ACC112 (cell line): ENCODE data around the gene PILRA.
"Not testable (repeated sequence)": the region's sequence is repeated elsewhere in the genome, so short reads cannot be mapped to it uniquely, and the experiment has no call there.

ENCODE experiments used
- H2AFZ ChIP-seq: fragments of 200-600 bp; sonication (generic); one replicate; pipeline ENCODE4 v1.6.0; 2017; ENCODE audit warnings: antibody characterized with exemption, low read length; ENCODE audit not compliant: unreplicated experiment
- H3K27ac ChIP-seq: fragments of 200-600 bp; sonication (generic); 2 replicates; pipeline ENCODE4 v1.5.1; 2014; ENCODE audit warnings: low read depth, mild to moderate bottlenecking, antibody characterized with exemption, low read length, moderate library complexity
- H3K27me3 ChIP-seq: fragments of 200-600 bp; sonication (generic); 2 replicates; pipeline ENCODE4 v1.6.1; 2014; ENCODE audit warnings: mild to moderate bottlenecking, antibody characterized with exemption, low read length, moderate library complexity, mixed read lengths; ENCODE audit not compliant: insufficient read depth
- H3K36me3 ChIP-seq: fragments of 200-600 bp; sonication (generic); 2 replicates; pipeline ENCODE4 v1.6.1; 2016; ENCODE audit warnings: mild to moderate bottlenecking, antibody characterized with exemption, low read length, moderate library complexity, mixed read lengths; ENCODE audit not compliant: insufficient read depth
- H3K4me1 ChIP-seq: fragments of 200-600 bp; sonication (generic); one replicate; pipeline ENCODE4 v1.6.1; 2016; ENCODE audit warnings: low read length, mixed read lengths; ENCODE audit not compliant: insufficient read depth, unreplicated experiment, control insufficient read depth
- H3K4me3 ChIP-seq: fragments of 200-600 bp; sonication (generic); 2 replicates; pipeline ENCODE4 v1.5.1; 2014; ENCODE audit warnings: mild to moderate bottlenecking, low read depth, low read length
- H3K79me2 ChIP-seq: fragments of 200-600 bp; sonication (generic); one replicate; pipeline ENCODE4 v1.6.0; 2016; ENCODE audit warnings: low read length; ENCODE audit not compliant: control insufficient read depth, unreplicated experiment, insufficient read depth

The PILRA gene

DNA sequence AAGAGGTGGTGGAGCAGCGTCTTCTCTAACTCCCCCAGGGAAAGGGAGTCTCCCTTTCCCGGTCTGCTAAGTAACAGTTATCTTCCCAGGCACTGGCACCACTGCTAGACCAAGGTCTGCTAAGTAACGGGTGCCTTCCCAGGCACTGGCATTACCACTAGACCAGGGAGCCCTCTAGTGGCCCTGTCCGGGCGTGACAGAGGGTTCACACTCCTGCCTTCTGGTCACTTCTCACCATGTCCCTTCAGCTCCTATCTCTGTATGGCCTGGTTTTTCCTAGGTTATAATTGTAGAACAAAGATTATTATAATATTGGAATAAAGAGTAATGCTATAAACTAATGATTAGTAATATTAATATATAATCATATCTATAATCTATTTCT, 28.0 kb upstream of the PILRA start:
- H3K79me2 ChIP-seq: peaks cover 12% of the 10 kb centered on the region
- H3K27ac ChIP-seq, H3K27me3 ChIP-seq, H3K4me1 ChIP-seq, H3K4me3 ChIP-seq, H2AFZ ChIP-seq: not testable (repeated sequence)
- peaks cover 31% of the 10 kb centered on the region for H3K36me3 ChIP-seq

DNA sequence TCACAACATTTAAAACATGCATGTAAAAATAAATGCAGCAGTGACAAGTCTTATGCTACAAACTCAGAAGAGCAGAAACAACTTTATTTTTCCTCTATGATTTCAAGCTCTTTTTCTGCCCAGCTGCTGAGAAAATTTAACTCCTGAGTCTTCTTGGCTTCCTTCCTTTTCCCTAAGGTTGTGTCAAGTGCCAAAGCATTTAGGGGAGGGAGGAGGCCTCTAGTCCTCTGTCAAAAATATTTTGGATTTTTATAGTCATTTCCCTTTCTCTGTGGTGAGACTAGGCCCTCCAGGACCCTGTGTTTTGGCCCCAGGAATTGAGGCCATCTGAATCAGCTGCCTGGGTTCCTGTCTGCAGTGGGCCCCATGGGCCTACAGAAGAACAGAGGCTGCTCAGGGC, 26.4 kb upstream of the PILRA start:
- Histone ChIP-seq H3K27me3 (no peaks in the 10 kb centered on the region), H3K4me3 (no peak overlapping the region), H2AFZ (no peak overlapping the region), H3K79me2 (peaks cover 11% of the 10 kb centered on the region), H3K36me3 (peaks cover 31% of the 10 kb centered on the region), H3K27ac (no peak overlapping the region), H3K4me1 (peaks cover 7% of the 10 kb centered on the region)

DNA sequence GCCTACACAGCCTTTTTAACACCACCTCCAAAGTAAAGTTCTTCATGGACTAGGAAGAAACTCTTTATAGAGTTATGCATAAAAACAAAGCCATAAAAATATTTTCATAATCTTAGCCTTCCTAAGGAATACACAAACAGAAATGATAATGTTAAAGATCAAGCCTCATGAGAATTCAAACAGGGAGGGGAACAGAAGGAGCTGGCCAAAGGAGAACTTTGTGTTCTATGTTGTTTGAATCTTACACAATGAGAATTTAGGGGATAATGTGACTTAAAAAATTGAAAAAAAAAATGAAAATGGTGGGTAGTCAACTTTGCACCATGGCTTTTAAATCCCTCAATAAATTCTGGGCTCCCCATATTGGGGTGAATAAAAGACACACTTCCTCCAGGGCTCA, 24.5 kb upstream of the PILRA start:
- Histone ChIP-seq H3K79me2 (peaks cover 5% of the 10 kb centered on the region), H3K4me1 (peaks cover 7% of the 10 kb centered on the region), H2AFZ (no peak overlapping the region), H3K27me3 (no peaks in the 10 kb centered on the region), H3K4me3 (no peak overlapping the region), H3K27ac (no peak overlapping the region), H3K36me3 (peaks cover 31% of the 10 kb centered on the region)

DNA sequence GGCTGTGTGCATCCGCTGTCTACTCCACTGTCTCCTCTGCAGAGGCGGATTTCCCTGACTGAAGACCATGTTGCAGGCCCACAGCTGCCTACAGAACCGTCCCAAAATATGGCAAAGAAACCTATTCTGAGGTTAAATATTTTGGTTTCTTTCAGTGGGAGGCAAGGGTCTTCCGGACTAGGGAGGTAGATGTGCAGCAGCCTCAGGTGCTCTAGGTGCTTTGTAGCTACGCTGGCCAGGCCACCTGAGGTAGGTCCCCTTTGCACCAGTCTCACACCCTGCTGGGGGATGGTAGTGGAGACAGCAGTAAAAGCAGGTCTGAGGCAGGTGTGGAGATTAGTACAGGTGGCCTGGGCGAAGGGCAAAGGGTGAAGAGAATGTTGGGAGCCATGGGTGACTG, 23.5 kb upstream of the PILRA start:
- Histone ChIP-seq H3K27me3 (no peaks in the 10 kb centered on the region), H3K4me3 (no peak overlapping the region), H3K79me2 (peaks cover 5% of the 10 kb centered on the region), H3K27ac (no peak overlapping the region), H3K4me1 (peaks cover 2% of the 10 kb centered on the region), H2AFZ (no peak overlapping the region), H3K36me3 (peaks cover 31% of the 10 kb centered on the region)

GRCh38 chr7:100351657-100352058, 21.6 kb upstream of the PILRA start:
- Histone ChIP-seq H3K79me2 (peaks cover 5% of the 10 kb centered on the region), H3K27me3 (no peaks in the 10 kb centered on the region), H3K4me1 (no peaks in the 10 kb centered on the region), H3K36me3 (peaks cover 22% of the 10 kb centered on the region), H3K4me3 (no peak overlapping the region), H2AFZ (no peak overlapping the region), H3K27ac (no peak overlapping the region)

DNA sequence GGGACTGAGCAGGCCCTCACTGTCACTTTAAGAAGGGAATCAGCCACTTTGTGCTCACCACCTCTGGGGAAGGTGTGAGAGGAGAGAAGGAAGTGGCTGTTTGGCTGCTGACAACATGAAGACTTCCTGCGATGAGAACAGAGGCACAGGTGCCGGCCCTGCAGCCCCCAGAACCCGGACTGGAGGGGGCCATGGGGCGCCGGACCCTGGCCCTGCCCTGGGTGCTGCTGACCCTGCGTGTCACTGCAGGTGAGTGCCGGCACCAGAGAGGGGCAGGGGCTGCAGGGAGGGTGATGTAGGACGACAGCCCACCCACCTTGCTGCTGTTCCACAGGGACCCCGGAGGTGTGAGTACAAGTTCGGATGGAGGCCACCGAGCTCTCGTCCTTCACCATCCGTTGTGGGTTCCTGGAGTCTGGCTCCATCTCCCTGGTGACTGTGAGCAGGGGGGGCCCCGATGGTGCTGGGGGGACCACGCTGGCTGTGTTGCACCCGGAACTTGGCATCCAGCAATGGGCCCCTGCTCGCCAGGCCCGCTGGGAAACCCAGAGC, 21.0 kb upstream of the PILRA start:
- H2AFZ ChIP-seq, H3K27ac ChIP-seq, H3K27me3 ChIP-seq, H3K4me1 ChIP-seq, H3K4me3 ChIP-seq, H3K79me2 ChIP-seq: not testable (repeated sequence)
- H3K36me3 ChIP-seq: peaks cover 16% of the 10 kb centered on the region

DNA sequence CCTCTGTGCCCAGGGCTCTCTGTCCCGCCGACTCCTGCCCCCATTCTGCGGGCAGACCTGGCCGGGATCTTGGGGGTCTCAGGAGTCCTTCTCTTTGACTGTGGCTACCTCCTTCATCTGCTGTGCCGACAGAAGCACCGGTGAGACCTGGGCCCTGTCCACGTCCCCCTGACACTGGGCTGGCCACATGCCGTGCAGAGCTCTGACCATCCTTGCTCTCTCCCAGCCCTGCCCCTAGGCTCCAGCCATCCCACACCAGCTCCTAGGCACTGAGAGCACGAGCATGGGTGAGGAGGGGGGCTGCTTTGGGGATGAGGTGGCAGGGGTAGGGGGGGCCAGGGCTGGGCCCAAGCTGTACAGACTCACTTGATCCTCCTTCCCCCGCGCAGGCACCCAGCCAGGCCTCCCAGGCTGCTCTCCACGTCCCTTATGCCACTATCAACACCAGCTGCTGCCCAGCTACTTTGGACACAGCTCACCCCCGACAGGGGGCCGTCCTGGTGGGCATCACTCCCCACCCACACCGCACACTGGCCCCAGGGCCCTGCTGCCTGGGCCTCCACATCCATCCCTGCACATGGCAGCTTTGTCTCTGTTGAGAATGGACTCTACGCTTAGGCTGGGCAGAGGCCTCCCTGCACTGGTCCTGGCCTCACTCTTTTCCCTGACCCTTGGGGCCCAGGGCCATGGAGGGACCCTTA, 20.2 kb upstream of the PILRA start:
- H3K4me1 ChIP-seq: no peaks in the 10 kb centered on the region
- H3K36me3 ChIP-seq: peaks cover 7% of the 10 kb centered on the region
- H2AFZ ChIP-seq: no peak overlapping the region
- no peaks in the 10 kb centered on the region for H3K27me3 ChIP-seq
- H3K27ac ChIP-seq: no peak overlapping the region
- H3K4me3 ChIP-seq: no peak overlapping the region
- no peaks in the 10 kb centered on the region for H3K79me2 ChIP-seq

- H3K36me3 ChIP-seq: peaks cover 4% of the 10 kb centered on the region
- H3K27ac ChIP-seq: no peak overlapping the region
- no peaks in the 10 kb centered on the region for H3K79me2 ChIP-seq
- no peak overlapping the region for H2AFZ ChIP-seq
- no peaks in the 10 kb centered on the region for H3K4me1 ChIP-seq
- no peak overlapping the region for H3K4me3 ChIP-seq
- H3K27me3 ChIP-seq: no peaks in the 10 kb centered on the region
Measured at GRCh38 chr7:100353685-100354330, 19.5 kb upstream of the PILRA start.

GRCh38 chr7:100356416-100357068, 16.7 kb upstream of the PILRA start:
- no peaks in the 10 kb centered on the region for H3K79me2 ChIP-seq
- H3K27ac ChIP-seq: no peak overlapping the region
- no peak overlapping the region for H3K4me3 ChIP-seq
- no peaks in the 10 kb centered on the region; the same call in 1 of the 2 replicates for H3K36me3 ChIP-seq
- no peaks in the 10 kb centered on the region for H3K4me1 ChIP-seq
- H2AFZ ChIP-seq: no peak overlapping the region
- H3K27me3 ChIP-seq: no peaks in the 10 kb centered on the region

DNA sequence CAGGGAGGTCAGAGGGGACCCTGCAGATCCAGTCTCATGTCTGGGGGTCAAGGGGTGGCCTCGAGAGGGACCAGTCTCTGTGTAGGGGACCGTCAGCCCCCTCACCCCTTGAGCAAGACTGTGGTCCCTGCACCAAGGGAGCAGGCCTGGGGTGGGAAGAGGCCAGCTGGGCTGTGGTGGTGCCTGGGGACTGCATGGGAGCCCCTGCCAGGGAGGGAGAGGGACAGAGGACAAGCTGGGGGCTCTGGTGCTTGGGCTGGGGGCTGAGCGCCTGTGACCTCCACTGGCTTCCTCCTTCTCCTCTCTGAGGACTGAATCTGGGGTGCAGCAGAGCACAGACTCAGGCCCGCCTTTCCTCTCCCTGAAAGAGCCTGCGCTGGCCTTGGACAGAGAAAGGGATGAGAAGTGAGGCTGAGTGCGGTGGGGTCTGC, 16.1 kb upstream of the PILRA start:
- H3K79me2 ChIP-seq: no peaks in the 10 kb centered on the region
- peaks cover 3% of the 10 kb centered on the region; the same call in 1 of the 2 replicates for H3K36me3 ChIP-seq
- no peak overlapping the region for H3K4me3 ChIP-seq
- H3K27me3 ChIP-seq: no peaks in the 10 kb centered on the region
- no peaks in the 10 kb centered on the region for H3K4me1 ChIP-seq
- H2AFZ ChIP-seq: no peak overlapping the region
- H3K27ac ChIP-seq: no peak overlapping the region
